Ammon's horn (tissue), 1 donor: ENCODE data around the gene TBX21.

Source experiments
- DNase-seq: peaks from one replicate; pipeline ENCODE4 v3.0.0-alpha.2; 2016; ENCODE audit warnings: low spot score

TBX21 gene

DNA sequence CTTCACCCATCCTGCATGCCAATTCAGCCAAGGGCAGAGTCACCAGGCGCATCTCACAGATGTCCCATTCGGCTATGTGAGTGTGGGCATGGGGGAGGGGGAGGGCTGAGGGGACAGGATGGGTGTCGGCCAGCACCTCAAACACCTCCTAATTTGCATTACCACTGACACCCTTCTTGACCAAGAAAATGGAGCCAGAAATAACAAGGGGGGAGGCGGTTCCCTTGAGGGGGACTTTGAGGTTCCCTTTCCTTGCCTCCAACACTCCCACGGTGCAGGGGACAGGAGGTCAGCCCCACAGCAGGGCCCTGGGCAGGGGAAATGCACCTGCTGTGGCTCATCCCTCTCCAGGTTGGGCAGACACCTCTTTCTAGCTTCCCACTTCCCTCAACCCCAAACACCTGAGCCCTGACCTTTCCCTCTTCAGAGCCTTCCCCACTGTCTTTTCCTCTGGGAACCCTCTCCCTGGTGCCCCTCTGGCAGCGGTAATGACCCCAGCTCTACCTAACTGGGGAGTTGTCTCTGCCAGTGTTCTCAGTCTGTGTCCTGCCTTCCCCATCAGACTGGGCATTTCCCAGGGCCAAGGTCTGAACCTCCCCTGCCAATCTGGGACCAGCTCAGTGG is 18.2 kb upstream of the TBX21 start:
- DNase-seq, result no peak

DNA sequence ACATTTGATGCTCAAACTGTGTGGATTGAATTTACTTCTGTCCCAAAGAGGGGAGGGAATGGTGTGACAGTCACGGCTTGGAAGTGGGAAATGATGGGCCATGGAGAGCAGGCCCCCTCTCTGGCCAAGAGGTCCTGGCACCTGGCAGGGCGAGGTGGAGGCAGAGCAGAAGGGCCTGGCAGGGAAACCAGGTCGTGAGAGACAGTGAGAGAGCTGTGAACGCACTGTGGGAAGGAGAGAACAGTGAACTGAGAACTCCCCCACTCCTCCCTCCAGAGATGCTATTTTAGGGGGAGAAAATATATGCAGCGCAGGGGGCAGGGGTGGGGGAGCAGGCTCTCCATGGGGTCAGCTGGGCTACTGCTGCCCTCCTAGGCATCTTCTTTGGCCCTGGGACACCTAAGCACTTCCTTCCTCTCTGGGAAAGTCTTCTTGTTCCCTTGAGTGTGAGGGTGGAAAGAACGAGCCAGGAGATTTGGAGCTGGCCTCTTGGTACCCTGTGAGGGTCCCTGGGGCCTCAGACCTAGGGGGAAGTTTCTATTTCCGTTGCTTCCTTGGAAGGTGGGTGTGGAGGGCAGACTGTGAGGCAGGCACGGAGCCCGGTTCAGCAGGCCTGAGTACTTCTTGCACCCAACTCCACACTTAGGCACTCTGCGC is 17.2 kb upstream of the TBX21 start:
- no peak for DNase-seq

DNA sequence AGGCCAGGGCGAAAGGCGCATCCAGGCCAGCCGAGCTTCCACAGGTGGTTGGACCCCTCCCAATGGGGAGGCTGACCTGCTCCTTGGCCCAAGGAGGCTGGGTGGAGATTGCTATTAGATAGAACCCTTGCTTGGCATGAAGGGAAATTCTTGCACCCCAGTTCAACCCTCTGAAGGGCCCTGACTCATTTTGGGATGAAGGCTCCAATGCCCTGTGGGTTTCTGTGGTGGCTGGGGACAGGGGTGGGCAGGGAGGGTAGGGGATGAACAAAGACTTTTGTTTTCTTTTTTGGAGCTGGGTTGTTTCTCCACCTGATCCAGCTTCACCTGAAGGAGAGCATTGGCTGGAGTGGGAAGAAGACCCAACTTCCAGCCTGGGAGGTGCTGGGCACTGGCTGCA is 16.7 kb upstream of the TBX21 start:
- no peak for DNase-seq

DNA sequence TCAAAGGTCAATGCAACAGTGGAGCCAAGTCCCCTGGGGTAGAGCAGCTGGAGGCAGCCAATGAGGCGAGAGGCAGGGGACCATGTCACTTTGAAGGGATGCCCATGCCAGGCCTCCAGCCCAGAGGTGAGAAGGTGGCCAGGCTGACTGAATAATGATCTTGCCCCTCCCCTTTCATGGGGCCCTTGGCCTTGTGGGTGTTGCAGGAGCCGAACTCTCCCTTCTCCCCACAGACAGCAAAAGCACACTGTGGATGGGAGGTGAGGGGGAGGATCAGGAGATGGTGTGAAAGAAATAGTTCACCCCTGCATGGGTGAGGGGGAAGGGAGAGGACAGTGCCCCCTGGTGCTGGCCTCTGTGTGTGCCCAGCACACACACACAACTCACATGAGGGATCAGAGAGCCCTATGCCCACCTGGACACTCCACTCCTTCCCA is 15.8 kb upstream of the TBX21 start:
- DNase-seq, result no peak

DNA sequence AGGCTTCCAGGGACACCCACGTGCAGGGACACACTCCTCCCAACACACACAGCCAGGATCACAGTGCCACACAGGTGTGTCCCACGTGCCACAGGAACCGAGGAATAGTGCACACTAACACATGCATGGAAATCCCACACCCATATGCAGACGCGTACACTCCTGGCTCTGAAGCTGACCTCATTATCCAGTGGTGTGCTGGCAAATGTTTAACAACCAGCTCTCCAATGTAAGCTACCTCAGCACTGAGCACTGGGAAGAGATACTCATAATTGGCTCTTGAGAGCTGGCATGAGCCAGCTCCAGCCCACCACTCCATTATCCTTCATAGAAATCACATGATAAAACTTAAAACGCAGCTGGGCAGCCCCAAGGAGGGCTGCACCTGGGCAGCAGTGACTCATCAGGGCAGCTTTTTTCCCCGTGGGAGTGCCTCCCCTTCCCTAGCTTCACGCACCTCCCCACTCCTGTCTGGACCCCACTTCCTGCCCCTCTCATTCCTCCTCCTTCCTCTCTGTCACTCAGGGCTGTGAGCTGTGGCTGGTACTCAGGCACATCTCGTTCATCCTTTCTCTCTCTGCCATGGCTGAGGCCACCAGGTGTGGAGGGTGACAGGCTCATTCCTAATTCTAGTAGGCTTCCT is 14.9 kb upstream of the TBX21 start:
- no peak for DNase-seq

DNA sequence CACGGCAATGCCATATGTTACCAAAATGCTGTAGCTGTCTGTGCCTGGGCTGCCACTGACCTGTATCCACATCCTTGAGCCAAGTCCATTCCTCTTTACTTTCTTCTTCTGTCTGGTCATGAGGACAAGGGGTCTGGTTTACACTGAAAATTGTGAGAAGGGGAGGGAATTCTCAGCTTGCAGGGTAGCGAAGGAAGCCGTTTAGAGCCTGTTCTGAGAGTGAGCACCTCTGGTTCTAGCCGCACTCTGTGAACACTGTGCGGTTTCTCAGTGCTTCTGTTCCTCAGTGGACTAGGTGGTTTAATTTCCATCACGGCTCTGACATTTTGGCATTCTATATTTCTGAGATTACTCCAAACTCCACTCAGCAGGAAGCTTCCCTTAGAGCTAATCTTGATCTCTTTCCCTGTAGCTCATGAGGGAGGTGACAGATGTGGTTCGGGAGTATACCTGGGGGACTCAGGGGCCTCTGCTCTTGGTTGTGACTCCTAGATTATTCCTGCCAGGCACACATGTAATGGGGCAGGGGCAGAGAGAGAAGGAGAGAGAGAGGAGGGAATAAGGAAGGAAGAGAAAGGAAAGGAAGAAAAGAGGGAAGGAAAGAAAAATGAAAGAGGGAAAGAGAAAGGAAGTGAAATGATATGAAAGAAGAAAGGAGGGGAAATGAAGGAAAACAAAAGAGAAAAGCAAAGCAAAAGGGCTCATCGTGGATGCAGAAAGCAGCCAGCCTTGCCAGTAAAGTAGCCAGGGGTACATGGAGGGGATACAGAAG is 14.2 kb upstream of the TBX21 start:
- DNase-seq, result no peak

DNA sequence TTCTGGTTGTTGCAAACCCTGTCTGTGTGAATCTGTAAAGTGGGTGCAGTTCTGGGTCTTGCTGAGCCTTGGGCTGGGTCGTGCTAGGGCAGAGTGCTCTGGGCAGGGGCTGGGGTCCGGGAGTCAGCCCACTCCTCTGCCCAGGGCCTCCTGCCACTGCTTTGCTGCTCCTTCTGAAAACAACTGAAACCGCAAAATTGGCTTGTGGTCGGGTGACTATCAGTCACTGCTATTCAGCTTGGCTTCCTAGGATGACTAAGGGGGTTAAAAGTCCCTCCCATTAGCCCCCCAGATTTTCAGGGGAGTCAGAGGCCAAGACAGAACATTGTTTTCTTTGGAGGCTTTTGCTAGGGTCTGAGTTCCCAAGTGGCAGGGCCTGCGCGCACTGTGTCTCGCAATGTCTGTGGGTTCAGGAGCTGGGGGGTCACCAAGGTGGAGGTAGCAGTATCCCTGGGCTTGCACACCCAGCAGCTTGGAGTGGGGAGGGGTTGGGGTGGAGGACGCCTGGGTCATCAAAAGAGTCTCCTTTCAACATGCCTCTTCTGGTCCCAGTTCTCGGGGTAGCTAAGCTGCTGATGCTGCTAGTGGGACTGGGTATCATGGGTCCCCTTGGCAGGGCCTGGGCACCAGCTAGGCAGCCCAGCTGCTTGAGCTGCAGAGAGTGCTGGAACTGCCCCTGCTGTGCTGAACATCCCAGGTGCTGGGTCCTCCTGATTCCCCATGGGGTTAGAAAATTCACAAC is 13.5 kb upstream of the TBX21 start:
- no peak for DNase-seq

DNA sequence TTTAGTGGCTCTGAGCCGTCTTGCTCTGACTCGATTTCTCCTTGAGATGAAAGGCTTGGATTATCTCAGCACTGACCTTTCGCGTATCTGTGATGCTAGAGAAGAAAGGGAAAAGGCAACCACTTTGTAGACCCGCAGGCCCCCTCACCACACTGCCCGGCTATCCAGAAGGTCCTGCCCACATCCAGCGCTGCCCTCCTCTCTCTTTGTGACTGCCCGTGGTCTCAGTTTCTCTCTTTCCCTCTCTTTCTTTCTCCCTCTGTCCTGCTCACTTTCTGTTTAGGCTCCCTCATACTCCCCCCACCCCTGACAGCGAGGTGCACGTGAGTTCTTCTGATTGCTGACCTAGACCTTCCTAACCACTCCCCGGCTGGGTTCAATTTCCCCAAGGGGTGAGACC is 12.8 kb upstream of the TBX21 start:
- no peak for DNase-seq

DNA sequence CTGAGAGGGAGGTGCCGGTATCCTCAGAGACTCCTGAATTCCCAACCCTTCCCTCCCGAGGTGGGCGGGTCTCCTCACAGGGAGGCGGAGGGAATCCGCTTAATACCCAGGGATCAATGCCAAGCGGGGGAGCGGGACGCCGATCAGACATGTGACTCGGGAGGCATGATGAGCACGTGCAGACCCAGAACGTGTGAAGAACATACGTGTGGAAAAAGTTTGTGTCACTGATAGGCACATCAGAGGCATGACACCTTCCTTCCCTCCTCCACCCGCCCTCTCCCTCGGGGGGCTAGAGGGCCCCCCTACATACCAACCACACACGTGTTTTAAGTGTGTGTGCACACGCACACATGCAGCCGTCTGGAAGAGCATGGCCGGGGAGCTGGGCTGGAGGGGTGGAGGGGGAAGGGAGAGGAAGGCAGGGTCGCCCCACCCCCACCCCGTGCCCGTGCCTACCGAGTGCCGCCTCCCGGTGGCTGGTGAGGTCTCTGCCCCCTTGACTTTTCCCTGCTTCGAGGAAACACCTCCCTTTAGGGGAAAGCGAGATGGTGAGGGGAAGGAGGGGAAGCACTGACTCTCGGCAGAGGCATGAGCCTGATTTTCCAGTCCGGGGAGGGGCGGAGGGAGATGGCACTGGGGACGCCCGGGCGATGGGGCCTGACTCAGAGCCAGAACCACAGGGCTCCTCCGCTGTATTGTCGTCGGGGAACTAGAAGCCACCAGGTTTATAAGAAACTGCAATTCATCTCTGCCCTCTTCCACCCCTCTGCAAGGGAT is 12.1 kb upstream of the TBX21 start:
- no peak for DNase-seq

DNA sequence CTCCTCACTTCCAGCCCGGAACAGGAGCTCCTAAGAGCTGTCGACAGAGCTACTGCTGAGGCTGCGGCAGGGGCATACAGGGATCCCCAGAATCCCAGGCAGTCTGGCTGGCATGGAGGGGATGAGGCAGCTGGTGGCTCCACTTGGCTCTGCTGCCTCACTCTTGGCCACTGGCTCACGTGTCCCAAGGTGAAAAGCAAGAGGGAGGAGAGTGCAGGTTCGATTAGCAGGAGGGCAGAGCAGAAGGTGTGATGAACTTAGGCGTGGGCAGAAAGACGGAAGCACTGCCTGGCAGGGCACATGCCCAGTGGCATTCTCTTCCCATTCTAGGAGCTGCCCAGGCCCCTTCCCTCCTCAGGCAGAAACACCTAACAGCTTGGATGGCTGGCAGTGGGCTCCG is 11.3 kb upstream of the TBX21 start:
- no peak for DNase-seq

DNA sequence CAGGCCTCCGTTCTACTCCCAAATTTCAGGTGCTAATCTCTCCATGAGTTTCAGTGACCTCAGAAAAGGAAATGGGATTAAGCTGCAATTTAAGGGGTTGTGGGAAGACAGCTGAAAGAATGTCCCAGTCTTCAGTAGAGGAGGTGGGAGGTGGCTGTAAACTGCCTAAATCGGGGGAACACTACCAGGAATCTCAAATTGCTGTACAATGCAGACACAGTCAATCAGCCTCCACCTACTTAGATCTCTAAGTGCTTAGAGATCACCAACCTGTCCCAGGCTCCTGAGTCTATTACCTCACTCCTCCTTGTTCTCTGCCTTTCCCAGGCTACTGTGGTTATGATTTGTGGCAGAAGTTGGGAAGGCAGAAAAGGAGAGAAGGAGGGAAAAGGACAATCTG is 8.3 kb upstream of the TBX21 start:
- no peak for DNase-seq

DNA sequence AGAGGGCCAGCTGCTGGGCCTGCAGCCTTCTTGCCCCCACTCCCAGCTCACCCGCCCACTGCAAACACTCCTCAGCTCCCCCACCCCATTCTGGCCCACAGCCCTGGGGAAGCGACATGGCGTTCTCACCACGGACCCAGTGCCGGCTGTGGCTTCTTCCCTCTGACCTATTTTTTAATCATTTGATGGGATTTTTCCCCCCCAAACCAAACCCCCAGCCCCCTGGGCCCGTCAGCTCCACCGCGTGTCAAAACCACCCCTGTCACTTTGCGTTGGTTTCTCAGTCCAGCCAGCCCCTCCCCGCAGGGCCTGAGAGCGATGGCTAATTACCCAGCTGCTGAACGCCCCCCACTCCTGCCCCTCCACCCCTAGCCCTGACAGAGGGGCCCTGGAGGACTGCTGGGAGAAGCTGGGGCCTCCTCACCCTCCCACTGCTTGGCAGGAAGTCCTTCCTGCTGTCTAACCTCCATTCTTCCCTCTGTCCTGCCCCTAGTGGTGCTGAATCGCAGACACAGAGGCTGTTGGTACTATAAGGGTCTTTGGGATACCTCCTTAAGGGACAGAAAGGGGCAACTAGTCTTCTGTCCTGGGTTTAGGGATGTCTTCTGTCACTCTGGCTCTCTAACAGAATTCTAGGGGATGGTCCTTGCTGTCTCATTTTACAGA is 7.5 kb upstream of the TBX21 start:
- no peak for DNase-seq

DNA sequence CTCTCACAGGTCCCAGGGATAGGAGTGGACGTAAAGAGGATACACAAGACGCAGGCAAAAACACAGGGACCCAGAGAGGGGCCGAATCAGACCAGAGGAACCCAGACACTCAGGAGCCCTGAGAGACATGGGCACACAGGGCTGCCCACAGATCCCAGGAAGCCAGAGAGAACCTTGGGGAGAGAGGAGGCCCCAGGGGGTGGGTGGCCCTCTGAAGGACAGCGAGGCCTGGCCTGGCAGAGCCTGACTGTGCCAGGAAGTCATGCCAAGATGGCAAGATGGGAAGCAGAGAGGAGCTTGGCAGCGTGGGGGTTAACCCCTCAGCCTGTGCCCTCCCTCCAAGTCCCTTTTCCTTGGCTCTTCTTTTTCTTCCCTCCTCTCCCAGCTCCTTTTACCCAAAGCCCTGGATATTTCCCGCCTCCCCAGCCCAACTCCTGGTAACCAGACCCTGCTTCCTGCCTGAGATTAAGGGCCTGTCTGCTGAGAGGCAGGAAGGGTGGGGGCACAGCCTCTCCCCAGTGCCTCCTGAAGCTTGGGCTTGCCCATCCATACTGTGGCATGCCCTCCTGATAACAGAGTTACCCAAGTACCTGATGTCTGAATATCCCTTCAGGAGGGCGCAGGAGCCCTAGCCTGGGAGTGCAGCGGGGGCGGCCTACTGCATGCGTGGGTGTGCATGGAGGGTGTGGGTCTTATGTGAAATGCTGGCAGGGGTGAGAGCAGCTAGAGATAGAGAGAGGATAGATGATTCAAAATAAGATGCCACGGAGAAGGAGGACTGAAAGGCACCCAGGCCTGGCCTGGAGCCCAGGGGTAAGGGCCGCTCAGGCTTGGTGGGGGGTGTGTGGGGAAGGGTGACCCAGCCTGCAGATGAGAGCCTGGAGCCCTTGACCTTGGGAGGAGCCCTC is 6.0 kb upstream of the TBX21 start:
- DNase-seq, result no peak

DNA sequence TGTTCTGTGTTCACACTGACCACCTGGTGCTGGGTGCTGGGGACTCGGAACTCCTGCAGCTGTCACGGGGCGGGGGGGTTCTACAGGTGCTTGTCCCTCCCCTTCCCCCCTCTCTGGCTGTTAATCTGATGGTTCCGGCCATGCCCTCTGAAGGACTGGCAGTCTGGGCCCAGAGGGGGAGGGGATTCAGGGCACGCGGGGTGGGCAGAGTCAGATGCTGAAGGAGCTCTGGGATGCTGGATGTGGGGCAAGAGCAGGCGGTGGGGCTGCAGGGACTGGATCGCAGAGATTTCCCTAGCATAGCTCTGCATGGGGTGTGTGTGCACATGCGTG is 5.4 kb upstream of the TBX21 start:
- no peak for DNase-seq

DNA sequence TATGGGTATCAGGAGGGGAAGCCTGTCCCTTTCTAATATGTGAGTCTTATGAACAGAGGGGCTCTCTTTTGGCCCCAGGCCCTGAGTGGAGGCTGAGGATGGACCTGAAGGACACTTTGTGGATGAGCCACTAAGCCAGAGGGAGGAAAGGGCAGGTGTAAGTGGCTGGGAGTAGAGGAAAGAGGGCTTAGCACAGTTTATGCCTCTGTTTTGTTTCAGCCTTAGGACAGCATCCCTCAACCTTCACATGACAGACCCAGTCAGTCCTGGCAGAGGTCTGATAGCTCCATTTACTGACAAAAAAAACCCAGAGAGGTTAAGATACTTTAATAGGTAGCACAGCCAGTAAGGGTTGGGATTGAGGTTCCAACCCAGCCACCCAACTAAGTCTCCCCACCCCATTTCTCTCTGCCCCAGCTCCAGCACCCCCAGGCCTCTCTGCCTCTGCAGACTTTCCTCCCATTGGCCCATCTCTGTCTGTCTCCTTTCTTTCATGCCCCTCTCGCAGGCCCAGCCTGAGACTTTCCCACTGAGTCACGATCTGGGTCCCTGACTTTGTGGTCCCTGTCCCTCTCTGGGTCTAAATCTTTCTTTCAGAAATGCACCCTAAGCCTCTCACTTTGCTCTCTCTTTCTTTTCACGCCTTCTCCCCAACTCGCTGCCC is 4.7 kb upstream of the TBX21 start:
- DNase-seq, result no peak

DNA sequence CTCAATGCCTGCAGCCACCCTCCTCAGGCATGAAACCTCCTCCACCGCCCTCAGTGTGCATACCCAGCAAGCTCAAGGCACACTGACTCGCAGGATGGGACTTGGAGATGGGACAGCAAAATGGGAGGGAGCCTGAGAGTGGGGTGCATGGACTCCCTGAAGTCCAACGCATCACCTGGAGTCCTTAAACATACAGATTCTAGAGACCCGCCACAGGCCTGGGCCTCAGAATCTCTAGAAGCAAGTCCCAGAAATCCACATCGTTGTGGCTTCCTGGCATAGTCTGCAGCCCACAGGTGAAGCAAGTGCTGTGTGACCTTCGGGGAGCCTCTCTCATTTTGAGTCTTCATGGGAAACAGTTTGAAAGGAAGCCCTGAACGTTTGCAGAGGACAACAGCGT is 3.6 kb upstream of the TBX21 start:
- no peak for DNase-seq

DNA sequence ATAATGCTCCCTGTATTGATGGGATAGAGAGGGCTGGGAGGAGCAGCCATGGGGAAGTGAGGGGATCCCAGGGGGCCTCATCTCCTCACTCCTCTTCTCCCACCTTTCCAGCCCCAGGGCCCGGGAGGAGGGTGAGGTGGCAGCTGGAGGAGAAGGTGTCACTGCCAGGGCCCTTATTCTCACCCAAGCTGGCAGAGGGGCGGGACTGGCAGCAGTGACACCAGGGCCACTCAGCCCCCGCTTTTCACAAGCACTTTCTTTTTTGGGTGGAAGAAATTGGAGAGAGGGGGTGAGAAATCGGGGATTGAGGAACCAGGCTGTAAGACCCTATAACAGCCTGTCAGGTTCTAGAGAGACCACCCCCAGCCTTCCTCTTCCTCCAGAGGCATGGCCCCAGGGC is 2.4 kb upstream of the TBX21 start:
- DNase-seq, result no peak

DNA sequence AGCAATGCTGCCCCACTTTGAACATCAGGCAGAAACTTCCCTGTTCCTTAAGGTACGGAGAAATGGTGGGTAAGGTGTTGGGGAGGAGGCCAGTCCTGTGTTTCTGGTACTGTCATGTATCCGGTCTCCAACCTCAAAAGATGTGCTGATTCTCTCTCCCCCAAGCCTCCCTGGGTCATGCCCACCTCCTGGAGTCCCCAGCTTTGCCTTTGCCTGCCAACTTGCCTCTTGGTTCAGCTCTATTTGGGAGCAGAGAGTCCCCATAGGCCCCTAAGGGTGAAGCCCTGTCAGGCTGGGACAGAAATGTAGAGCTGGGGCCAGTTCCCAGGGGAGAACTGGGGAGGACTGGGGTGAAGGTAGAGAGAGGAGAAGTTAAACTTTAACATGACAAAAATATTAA is 1.6 kb upstream of the TBX21 start:
- no peak for DNase-seq

DNA sequence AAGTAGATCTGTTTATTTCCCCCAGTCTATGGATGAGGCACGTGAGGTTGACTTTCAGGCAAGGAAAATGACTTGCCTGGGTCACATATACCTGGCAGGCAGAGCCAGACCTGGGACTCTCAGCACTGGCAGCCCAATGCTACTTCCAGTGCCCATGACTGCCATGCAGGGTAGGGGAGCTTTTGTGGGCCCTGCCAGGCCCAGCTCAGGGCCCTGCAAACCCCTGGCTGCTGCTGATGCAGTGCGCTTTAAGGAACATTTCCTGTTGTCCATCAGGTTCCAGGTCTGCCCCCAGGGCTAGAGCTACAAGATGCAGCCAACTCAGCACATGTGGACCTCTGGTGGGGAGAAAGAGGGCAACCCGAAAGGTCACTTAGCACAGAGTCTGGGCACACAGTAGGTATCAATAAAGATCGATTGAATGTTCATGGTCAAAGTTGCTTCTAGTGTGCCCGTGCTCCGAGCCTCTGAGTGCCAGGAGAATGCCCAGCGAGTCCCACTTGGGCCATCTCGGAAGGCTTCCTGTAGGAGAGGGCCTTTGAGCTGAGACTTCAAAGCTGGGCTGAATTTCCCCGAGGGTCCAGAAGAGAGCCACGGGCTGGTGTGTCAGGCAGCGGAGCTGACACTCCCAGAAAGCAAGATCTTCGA is 513 bp upstream of the TBX21 start:
- no peak for DNase-seq
